GM23338 (cell line): ENCODE results near the gene ARFIP1. TPM values are rescaled to one million over a fixed set of nuclear protein-coding genes. Genes with fewer than 3 reads are reported as not detected.
A peak's percentile ranks its signal among the peaks of the same experiment; 100 is the strongest.

Source experiments
- ATAC-seq: fragments of 200-7000 bp; cut with Tn5 transposase; 3 replicates; pipeline ENCODE4 v1.9.1; 2020
- DNase-seq: peaks from one replicate; pipeline ENCODE4 v3.0.0-alpha.2; 2015; ENCODE audit warnings: low spot score
- H2AFZ ChIP-seq: fragments of 200-600 bp; sonication (generic); 2 replicates; pipeline ENCODE4 v1.8.0; 2016; ENCODE audit warnings: antibody characterized with exemption, mild to moderate bottlenecking, moderate library complexity
- H3F3A ChIP-seq: fragments of 200-600 bp; sonication (generic); replicated peaks from 2 replicates; pipeline ENCODE4 v1.8.0; 2017; ENCODE audit warnings: antibody characterized with exemption, mixed run types, low read depth
- H3K27ac ChIP-seq: fragments of 200-600 bp; sonication (generic); 2 replicates; pipeline ENCODE4 v1.6.1; 2016; ENCODE audit warnings: low read depth
- H3K27me3 ChIP-seq: fragments of 200-600 bp; sonication (generic); 2 replicates; pipeline ENCODE4 v1.8.0; 2016; ENCODE audit warnings: mild to moderate bottlenecking, mixed run types, moderate library complexity; ENCODE audit not compliant: insufficient read depth
- H3K36me3 ChIP-seq: fragments of 200-600 bp; sonication (generic); 2 replicates; pipeline ENCODE4 v1.8.0; 2016; ENCODE audit warnings: mild to moderate bottlenecking; ENCODE audit not compliant: insufficient read depth
- H3K4me1 ChIP-seq: fragments of 200-600 bp; sonication (generic); 2 replicates; pipeline ENCODE4 v1.8.0; 2016; ENCODE audit warnings: mild to moderate bottlenecking, moderate library complexity; ENCODE audit not compliant: insufficient read depth
- H3K4me2 ChIP-seq: fragments of 200-600 bp; sonication (generic); 2 replicates; pipeline ENCODE4 v1.7.1; 2017; ENCODE audit warnings: mixed run types
- H3K4me3 ChIP-seq: fragments of 200-600 bp; sonication (generic); 2 replicates; pipeline ENCODE4 v1.6.1; 2016; ENCODE audit warnings: mixed run types
- H3K79me2 ChIP-seq: fragments of 200-600 bp; sonication (generic); replicated peaks from 2 replicates; pipeline ENCODE4 v1.8.0; 2017; ENCODE audit warnings: mild to moderate bottlenecking; ENCODE audit not compliant: insufficient read depth
- H3K9me2 ChIP-seq: fragments of 200-600 bp; sonication (generic); 2 replicates; pipeline ENCODE4 v1.8.0; 2017; ENCODE audit not compliant: insufficient read depth
- H4K20me1 ChIP-seq: fragments of 200-600 bp; sonication (generic); replicated peaks from 2 replicates; pipeline ENCODE4 v1.8.0; 2017; ENCODE audit warnings: mild to moderate bottlenecking; ENCODE audit not compliant: insufficient read depth
- H3K27ac Mint-ChIP-seq: 2 replicates; pipeline ENCODE4 v1.8.0; 2020; ENCODE audit warnings: inconsistent platforms, mild to moderate bottlenecking, moderate library complexity, mixed read lengths
- H3K27me3 Mint-ChIP-seq: 3 replicates; pipeline ENCODE4 v1.8.0; 2022; ENCODE audit warnings: low read depth, mild to moderate bottlenecking, moderate library complexity, mixed read lengths, inconsistent platforms; ENCODE audit not compliant: insufficient read depth, poor library complexity
- H3K36me3 Mint-ChIP-seq: 3 replicates; pipeline ENCODE4 v1.8.0; 2021; ENCODE audit warnings: low read depth, mild to moderate bottlenecking, inconsistent platforms, moderate library complexity, mixed read lengths
- H3K4me1 Mint-ChIP-seq: 3 replicates; pipeline ENCODE4 v1.8.0; 2020; ENCODE audit warnings: mild to moderate bottlenecking, inconsistent platforms, mixed read lengths
- H3K4me3 Mint-ChIP-seq: 3 replicates; pipeline ENCODE4 v1.8.0; 2021; ENCODE audit warnings: moderate library complexity, mild to moderate bottlenecking, inconsistent platforms, mixed read lengths
- H3K9me3 Mint-ChIP-seq: 3 replicates; pipeline ENCODE4 v1.8.0; 2020; ENCODE audit warnings: moderate library complexity, mild to moderate bottlenecking, inconsistent platforms, mixed read lengths
- CREB1 ChIP-seq: fragments of 250-450 bp; sonication (Bioruptor Pico); IDR thresholded peaks from 2 replicates; pipeline ENCODE4 v1.5.0; 2020; ENCODE audit warnings: low read depth, mild to moderate bottlenecking, moderate library complexity
- ETS1 ChIP-seq: IDR thresholded peaks from 2 replicates; pipeline ENCODE4 v1.6.1; 2016; ENCODE audit warnings: antibody characterized with exemption
- EZH2 ChIP-seq: fragments of 200-600 bp; sonication (generic); IDR thresholded peaks from one replicate; pipeline ENCODE4 v1.8.0; 2017; ENCODE audit warnings: antibody characterized with exemption, mild to moderate bottlenecking, low read depth; ENCODE audit not compliant: unreplicated experiment
- EZH2phosphoT487 ChIP-seq: fragments of 200-600 bp; sonication (generic); IDR thresholded peaks from one replicate; pipeline ENCODE4 v1.8.1; 2018; ENCODE audit warnings: antibody characterized with exemption; ENCODE audit not compliant: unreplicated experiment
- JUNB ChIP-seq: IDR thresholded peaks from one replicate; pipeline ENCODE4 v1.6.1; 2016; ENCODE audit warnings: antibody characterized with exemption; ENCODE audit not compliant: unreplicated experiment
- NANOG ChIP-seq: IDR thresholded peaks from 2 replicates; pipeline ENCODE4 v1.6.1; 2016; ENCODE audit warnings: antibody characterized with exemption, borderline replicate concordance
- POLR2AphosphoS5 ChIP-seq: IDR thresholded peaks from 2 replicates; pipeline ENCODE4 v1.6.1; 2016; ENCODE audit warnings: antibody characterized with exemption, low read depth
- REST ChIP-seq: IDR thresholded peaks from one replicate; pipeline ENCODE4 v1.6.1; 2018; ENCODE audit warnings: antibody characterized with exemption; ENCODE audit not compliant: unreplicated experiment
- STAT1 ChIP-seq: IDR thresholded peaks from one replicate; pipeline ENCODE4 v1.6.1; 2016; ENCODE audit warnings: antibody characterized with exemption; ENCODE audit not compliant: unreplicated experiment
- ZNF114 ChIP-seq: fragments of 250-450 bp; sonication (Bioruptor Pico); IDR thresholded peaks from 2 replicates; pipeline ENCODE4 v1.5.0; 2020; ENCODE audit warnings: mild to moderate bottlenecking, moderate library complexity
- ZNF331 ChIP-seq: fragments of 250-450 bp; sonication (Bioruptor Pico); IDR thresholded peaks from 2 replicates; pipeline ENCODE4 v1.5.0; 2020; ENCODE audit warnings: low read depth, mild to moderate bottlenecking, moderate library complexity
- ZNF462 ChIP-seq: fragments of 250-450 bp; sonication (Bioruptor Pico); IDR thresholded peaks from 2 replicates; pipeline ENCODE4 v1.5.0; 2020; ENCODE audit warnings: mild to moderate bottlenecking, moderate library complexity
- polyA plus RNA-seq: library from polyadenylated mRNA; unstranded; fragments of >200 nt; fragmentation: Nextera tagmentation; extraction: Ambion mirVana; gene quantifications from 2 replicates; pipeline ENCODE4 v1.2.1, GENCODE V29; 2016
- total RNA-seq: library from RNA; depleted of rRNA; stranded (reverse); fragments of >200 nt; shearing (Covaris generic); gene quantifications from 2 replicates; pipeline ENCODE4 v1.2.3, GENCODE V29; 2014

The ARFIP1 gene
- total and polyA plus RNA-seq, 2 experiments from 2014 or later, result 46.0 to 49.6 TPM

- Histone ChIP-seq H3F3A (no peaks in the 10 kb centered on the region), H3K4me1 (peaks cover 13% of the 10 kb centered on the region; the same call in 1 of the 2 replicates), H2AFZ (no peak overlapping the region), H3K27ac (no peak overlapping the region), H3K4me3 (no peak overlapping the region), H3K4me2 (no peak overlapping the region), H4K20me1 (no peaks in the 10 kb centered on the region), H3K9me2 (no peaks in the 10 kb centered on the region), H3K36me3 (no peaks in the 10 kb centered on the region), H3K27me3 (no peaks in the 10 kb centered on the region), H3K79me2 (no peaks in the 10 kb centered on the region)
- Mint-ChIP-seq H3K4me1 (peaks cover 8% of the 10 kb centered on the region; the same call in 2 of the 3 replicates), H3K9me3 (no peaks in the 10 kb centered on the region), H3K27me3 (no peaks in the 10 kb centered on the region), H3K4me3 (no peak overlapping the region), H3K36me3 (peaks cover 18% of the 10 kb centered on the region), H3K27ac (peak overlapping the region; percentile 16; the same call in 1 of the 2 replicates)
- ATAC-seq (no peak), DNase-seq (no peak)
- TF ChIP-seq ZNF462 (CRISPR knock-in tag), result no peak
- no peak for TF ChIP-seq ZNF114 (CRISPR knock-in tag)
- no peak for TF ChIP-seq ZNF331 (CRISPR knock-in tag)
- no peak for TF ChIP-seq REST
- TF ChIP-seq NANOG, result no peak
- no peak for TF ChIP-seq EZH2phosphoT487
- no peak for TF ChIP-seq JUNB
- no peak for TF ChIP-seq CREB1 (CRISPR knock-in tag)
- no peak for TF ChIP-seq STAT1
- TF ChIP-seq POLR2AphosphoS5, result no peak
- TF ChIP-seq ETS1, result no peak
- TF ChIP-seq EZH2, result no peak
These were observed 114.9 kb downstream of the ARFIP1 start for GRCh38 chr4:152894673-152895072.
